HEK293 (cell line): ENCODE results near the gene TPSD1.

Experiments used
- CTCF ChIA-PET: fragments of 350-600 bp; formaldehyde crosslinking; extraction: SDS; loops from one replicate; lab custom pipeline; 2021; ENCODE audit warnings: antibody characterized with exemption; lab: Yijun Ruan, JAX
- POLR2A ChIA-PET: fragments of 300-600 bp; formaldehyde crosslinking; extraction: SDS; loops from one replicate; lab custom pipeline; 2020; ENCODE audit warnings: antibody characterized with exemption, inconsistent platforms; lab: Yijun Ruan, JAX
- H3K27ac ChIP-seq: fragments of 200-500 bp; sonication (Bioruptor generic); 2 replicates; pipeline ENCODE4 v1.5.1; 2014; ENCODE audit warnings: low read depth, low read length, control low read depth, inconsistent platforms; ENCODE audit errors: extremely low read depth
- H3K36me3 ChIP-seq, 2 experiments: fragments of 200-500 bp in 1 of 2; sonication (Bioruptor generic) in 1 of 2; 1 replicate in 1 of 2; 2 replicates in 1 of 2; pipeline ENCODE4 v1.5.1; 2014 to 2017; ENCODE audit warnings: inconsistent platforms in 2 of 2, low read length in 2 of 2; ENCODE audit not compliant: control insufficient read depth in 2 of 2, insufficient read depth in 1 of 2
- H3K4me1 ChIP-seq: fragments of 200-500 bp; sonication (Bioruptor generic); 2 replicates; pipeline ENCODE4 v1.5.1; 2014; ENCODE audit warnings: mild to moderate bottlenecking, low read length, inconsistent platforms; ENCODE audit not compliant: control insufficient read depth, insufficient read depth
- H3K4me3 ChIP-seq: 2 replicates; pipeline ENCODE4 v1.5.1; 2011; ENCODE audit warnings: low read depth, mild to moderate bottlenecking, control low read depth, low read length, moderate library complexity
- H3K9me3 ChIP-seq: fragments of 200-500 bp; sonication (Bioruptor generic); 2 replicates; pipeline ENCODE4 v1.5.1; 2014; ENCODE audit warnings: low read depth, low read length, inconsistent platforms; ENCODE audit not compliant: control insufficient read depth, insufficient read depth
- KLF9 ChIP-seq: fragments of 450-650 bp; formaldehyde crosslinking; IDR thresholded peaks from 2 replicates; pipeline ENCODE4 v1.5.1; 2016; ENCODE audit warnings: missing biosample characterization, missing genetic modification characterization, low read depth
- MYNN ChIP-seq: fragments of 450-650 bp; formaldehyde crosslinking; IDR thresholded peaks from 2 replicates; pipeline ENCODE4 v1.5.1; 2016; ENCODE audit warnings: missing biosample characterization, missing genetic modification characterization, borderline replicate concordance
- OSR2 ChIP-seq: fragments of 450-650 bp; formaldehyde crosslinking; IDR thresholded peaks from 2 replicates; pipeline ENCODE4 v1.5.1; 2016; ENCODE audit warnings: missing biosample characterization, missing genetic modification characterization
- OVOL3 ChIP-seq: fragments of 450-650 bp; formaldehyde crosslinking; IDR thresholded peaks from 2 replicates; pipeline ENCODE4 v1.5.1; 2016; ENCODE audit warnings: missing biosample characterization, missing genetic modification characterization
- SCRT2 ChIP-seq: fragments of 450-650 bp; formaldehyde crosslinking; IDR thresholded peaks from 2 replicates; pipeline ENCODE4 v1.5.1; 2016; ENCODE audit warnings: missing biosample characterization, missing genetic modification characterization
- TCF7L2 ChIP-seq: IDR thresholded peaks from 2 replicates; pipeline ENCODE4 v1.6.1; 2011; ENCODE audit warnings: low read depth, mild to moderate bottlenecking, inconsistent platforms, low read length, moderate library complexity, borderline replicate concordance
- WT1 ChIP-seq: fragments of 450-650 bp; formaldehyde crosslinking; IDR thresholded peaks from 2 replicates; pipeline ENCODE4 v1.5.1; 2016; ENCODE audit warnings: missing biosample characterization, missing genetic modification characterization
- ZFHX2 ChIP-seq: fragments of 450-650 bp; formaldehyde crosslinking; conservative IDR thresholded peaks from 2 replicates; pipeline ENCODE4 v1.5.1; 2016; ENCODE audit warnings: missing biosample characterization, missing genetic modification characterization
- ZFP41 ChIP-seq: fragments of 450-650 bp; formaldehyde crosslinking; IDR thresholded peaks from 2 replicates; pipeline ENCODE4 v1.5.1; 2016; ENCODE audit warnings: missing biosample characterization, missing genetic modification characterization, borderline replicate concordance
- ZNF155 ChIP-seq: fragments of 450-650 bp; formaldehyde crosslinking; IDR thresholded peaks from 2 replicates; pipeline ENCODE4 v1.5.1; 2016; ENCODE audit warnings: missing biosample characterization, missing genetic modification characterization
- ZNF174 ChIP-seq: fragments of 450-650 bp; formaldehyde crosslinking; IDR thresholded peaks from 2 replicates; pipeline ENCODE4 v1.5.0; 2017; ENCODE audit warnings: missing biosample characterization, mild to moderate bottlenecking, missing genetic modification characterization
- ZNF175 ChIP-seq: fragments of 450-650 bp; formaldehyde crosslinking; IDR thresholded peaks from 2 replicates; pipeline ENCODE4 v1.5.1; 2016; ENCODE audit warnings: missing biosample characterization, missing genetic modification characterization
- ZNF202 ChIP-seq: fragments of 450-650 bp; formaldehyde crosslinking; IDR thresholded peaks from 2 replicates; pipeline ENCODE4 v1.5.1; 2016; ENCODE audit warnings: missing biosample characterization, missing genetic modification characterization, borderline replicate concordance
- ZNF23 ChIP-seq: fragments of 450-650 bp; formaldehyde crosslinking; IDR thresholded peaks from 2 replicates; pipeline ENCODE4 v1.5.1; 2016; ENCODE audit warnings: missing biosample characterization, missing genetic modification characterization, borderline replicate concordance
- ZNF394 ChIP-seq: fragments of 450-650 bp; formaldehyde crosslinking; IDR thresholded peaks from 2 replicates; pipeline ENCODE4 v1.5.1; 2016; ENCODE audit warnings: missing biosample characterization, missing genetic modification characterization, mild to moderate bottlenecking, moderate library complexity, borderline replicate concordance
- ZNF571 ChIP-seq: fragments of 450-650 bp; formaldehyde crosslinking; IDR thresholded peaks from 2 replicates; pipeline ENCODE4 v1.5.0; 2017; ENCODE audit warnings: missing biosample characterization, missing genetic modification characterization
- ZNF596 ChIP-seq: fragments of 450-650 bp; IDR thresholded peaks from 2 replicates; pipeline ENCODE4 v1.5.0; 2018; ENCODE audit warnings: missing biosample characterization, mild to moderate bottlenecking, missing genetic modification characterization, moderate library complexity
- ZNF624 ChIP-seq: fragments of 450-650 bp; formaldehyde crosslinking; IDR thresholded peaks from 2 replicates; pipeline ENCODE4 v1.5.1; 2017; ENCODE audit warnings: missing biosample characterization, missing genetic modification characterization
- ZNF777 ChIP-seq: fragments of 450-650 bp; formaldehyde crosslinking; IDR thresholded peaks from 2 replicates; pipeline ENCODE4 v1.5.1; 2017; ENCODE audit warnings: missing biosample characterization, missing genetic modification characterization, borderline replicate concordance
- TF ChIP-seq, protein P1 (sequence below): fragments of 450-650 bp; formaldehyde crosslinking; IDR thresholded peaks from 2 replicates; pipeline ENCODE4 v1.5.1; 2016; ENCODE audit warnings: missing biosample characterization, missing genetic modification characterization
- TF ChIP-seq, protein P2 (sequence below): fragments of 450-650 bp; formaldehyde crosslinking; IDR thresholded peaks from 2 replicates; pipeline ENCODE4 v1.5.1; 2016; ENCODE audit warnings: missing biosample characterization, missing genetic modification characterization
- TF ChIP-seq, protein P3 (sequence below): fragments of 450-650 bp; formaldehyde crosslinking; IDR thresholded peaks from 2 replicates; pipeline ENCODE4 v1.5.1; 2016; ENCODE audit warnings: missing biosample characterization, missing genetic modification characterization
- TF ChIP-seq, protein P4 (sequence below): fragments of 450-650 bp; formaldehyde crosslinking; IDR thresholded peaks from 2 replicates; pipeline ENCODE4 v1.5.1; 2016; ENCODE audit warnings: missing biosample characterization, missing genetic modification characterization

The TPSD1 gene

DNA sequence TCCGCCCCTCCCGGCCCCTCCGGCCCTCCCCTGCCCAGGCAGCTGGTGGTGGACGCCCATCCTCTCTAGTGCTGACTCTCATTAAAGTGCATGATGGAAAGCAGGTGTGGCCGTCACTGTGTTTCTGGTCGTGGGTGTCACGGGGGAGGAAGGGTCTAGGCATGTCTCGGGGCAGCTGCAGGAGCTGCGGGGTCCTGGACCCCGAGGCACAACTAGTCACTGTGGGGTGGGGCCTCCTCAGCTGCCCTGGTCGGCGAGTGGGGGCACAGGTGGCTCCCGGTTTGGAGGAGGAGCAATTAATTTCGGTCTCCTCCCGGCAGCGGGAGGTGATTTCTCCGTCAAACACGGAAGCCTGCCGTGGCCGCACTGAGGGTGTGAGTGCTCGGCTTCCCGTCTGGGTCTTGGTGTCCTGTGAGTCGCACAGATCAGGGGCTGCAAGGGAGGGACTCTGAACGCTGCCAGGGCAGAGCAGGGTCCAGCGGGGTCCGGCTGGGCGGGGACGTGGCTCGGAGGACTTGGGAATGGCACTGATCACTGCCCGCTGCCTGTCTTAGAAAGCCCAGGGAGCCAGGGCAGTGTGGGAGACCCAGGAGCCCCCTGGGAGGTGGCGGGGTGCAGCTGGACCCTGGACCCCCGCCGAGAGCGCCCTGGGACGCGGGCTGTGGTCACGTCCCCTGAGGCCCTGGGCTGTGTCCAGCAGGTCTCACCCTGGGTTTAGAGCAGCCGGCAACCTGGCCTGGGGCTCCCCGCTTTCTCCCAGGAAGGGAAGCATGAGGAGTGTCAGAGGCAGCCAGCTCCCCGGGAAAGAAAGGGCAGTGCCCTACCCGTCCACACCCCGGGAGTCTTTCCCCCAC, 3.3 kb downstream of the TPSD1 start (continued):
- no peak for TF ChIP-seq TCF7L2
- no peak for TF ChIP-seq ZNF596
- TF ChIP-seq, protein P1, sequence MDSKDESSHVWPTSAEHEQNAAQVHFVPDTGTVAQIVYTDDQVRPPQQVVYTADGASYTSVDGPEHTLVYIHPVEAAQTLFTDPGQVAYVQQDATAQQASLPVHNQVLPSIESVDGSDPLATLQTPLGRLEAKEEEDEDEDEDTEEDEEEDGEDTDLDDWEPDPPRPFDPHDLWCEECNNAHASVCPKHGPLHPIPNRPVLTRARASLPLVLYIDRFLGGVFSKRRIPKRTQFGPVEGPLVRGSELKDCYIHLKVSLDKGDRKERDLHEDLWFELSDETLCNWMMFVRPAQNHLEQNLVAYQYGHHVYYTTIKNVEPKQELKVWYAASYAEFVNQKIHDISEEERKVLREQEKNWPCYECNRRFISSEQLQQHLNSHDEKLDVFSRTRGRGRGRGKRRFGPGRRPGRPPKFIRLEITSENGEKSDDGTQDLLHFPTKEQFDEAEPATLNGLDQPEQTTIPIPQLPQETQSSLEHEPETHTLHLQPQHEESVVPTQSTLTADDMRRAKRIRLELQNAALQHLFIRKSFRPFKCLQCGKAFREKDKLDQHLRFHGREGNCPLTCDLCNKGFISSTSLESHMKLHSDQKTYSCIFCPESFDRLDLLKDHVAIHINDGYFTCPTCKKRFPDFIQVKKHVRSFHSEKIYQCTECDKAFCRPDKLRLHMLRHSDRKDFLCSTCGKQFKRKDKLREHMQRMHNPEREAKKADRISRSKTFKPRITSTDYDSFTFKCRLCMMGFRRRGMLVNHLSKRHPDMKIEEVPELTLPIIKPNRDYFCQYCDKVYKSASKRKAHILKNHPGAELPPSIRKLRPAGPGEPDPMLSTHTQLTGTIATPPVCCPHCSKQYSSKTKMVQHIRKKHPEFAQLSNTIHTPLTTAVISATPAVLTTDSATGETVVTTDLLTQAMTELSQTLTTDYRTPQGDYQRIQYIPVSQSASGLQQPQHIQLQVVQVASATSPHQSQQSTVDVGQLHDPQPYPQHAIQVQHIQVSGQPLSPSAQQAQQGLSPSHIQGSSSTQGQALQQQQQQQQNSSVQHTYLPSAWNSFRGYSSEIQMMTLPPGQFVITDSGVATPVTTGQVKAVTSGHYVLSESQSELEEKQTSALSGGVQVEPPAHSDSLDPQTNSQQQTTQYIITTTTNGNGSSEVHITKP = no peak
- TF ChIP-seq SCRT2 (tag by site-specific recombination) = peak; percentile 79
- TF ChIP-seq ZNF175 (tag by site-specific recombination) = no peak
- no peak for TF ChIP-seq MYNN
- no peak for TF ChIP-seq OVOL3 (tag by site-specific recombination)
- no peak for TF ChIP-seq WT1
- TF ChIP-seq, all 188 proteins: peak for 19

DNA sequence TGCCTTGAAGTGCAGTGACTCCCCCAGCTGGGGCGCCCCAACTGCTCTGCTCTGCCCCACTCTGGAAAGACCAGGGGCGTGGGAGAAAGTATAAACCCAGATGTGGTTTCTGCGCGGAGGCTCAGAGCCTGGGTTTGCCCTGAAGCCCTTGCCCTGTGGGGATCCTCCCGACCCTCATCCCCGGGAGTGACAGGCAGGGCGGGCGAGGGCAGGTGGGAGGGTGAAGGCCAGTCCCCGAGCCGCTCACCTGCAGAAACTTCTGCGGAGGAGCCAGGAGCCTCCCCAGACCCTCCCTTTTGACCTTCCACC, 3.8 kb downstream of the TPSD1 start:
- TF ChIP-seq, protein P2, sequence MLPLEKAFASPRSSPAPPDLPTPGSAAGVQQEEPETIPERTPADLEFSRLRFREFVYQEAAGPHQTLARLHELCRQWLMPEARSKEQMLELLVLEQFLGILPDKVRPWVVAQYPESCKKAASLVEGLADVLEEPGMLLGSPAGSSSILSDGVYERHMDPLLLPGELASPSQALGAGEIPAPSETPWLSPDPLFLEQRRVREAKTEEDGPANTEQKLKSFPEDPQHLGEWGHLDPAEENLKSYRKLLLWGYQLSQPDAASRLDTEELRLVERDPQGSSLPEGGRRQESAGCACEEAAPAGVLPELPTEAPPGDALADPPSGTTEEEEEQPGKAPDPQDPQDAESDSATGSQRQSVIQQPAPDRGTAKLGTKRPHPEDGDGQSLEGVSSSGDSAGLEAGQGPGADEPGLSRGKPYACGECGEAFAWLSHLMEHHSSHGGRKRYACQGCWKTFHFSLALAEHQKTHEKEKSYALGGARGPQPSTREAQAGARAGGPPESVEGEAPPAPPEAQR (tag by site-specific recombination) = no peak
- no peak for TF ChIP-seq ZNF571 (tag by site-specific recombination)
- no peak for TF ChIP-seq KLF9 (tag by site-specific recombination)
- no peak for TF ChIP-seq ZNF155 (tag by site-specific recombination)
- TF ChIP-seq, protein P3, sequence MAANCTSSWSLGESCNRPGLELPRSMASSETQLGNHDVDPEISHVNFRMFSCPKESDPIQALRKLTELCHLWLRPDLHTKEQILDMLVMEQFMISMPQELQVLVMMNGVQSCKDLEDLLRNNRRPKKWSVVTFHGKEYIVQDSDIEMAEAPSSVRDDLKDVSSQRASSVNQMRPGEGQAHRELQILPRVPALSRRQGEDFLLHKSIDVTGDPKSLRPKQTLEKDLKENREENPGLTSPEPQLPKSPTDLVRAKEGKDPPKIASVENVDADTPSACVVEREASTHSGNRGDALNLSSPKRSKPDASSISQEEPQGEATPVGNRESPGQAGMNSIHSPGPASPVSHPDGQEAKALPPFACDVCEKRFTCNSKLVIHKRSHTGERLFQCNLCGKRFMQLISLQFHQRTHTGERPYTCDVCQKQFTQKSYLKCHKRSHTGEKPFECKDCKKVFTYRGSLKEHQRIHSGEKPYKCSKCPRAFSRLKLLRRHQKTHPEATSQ = no peak
- TF ChIP-seq ZNF174 (tag by site-specific recombination) = no peak
- no peak for TF ChIP-seq ZNF394 (tag by site-specific recombination)
- TF ChIP-seq ZNF23 (tag by site-specific recombination) = no peak
- TF ChIP-seq ZFP41 (tag by site-specific recombination) = no peak
- TF ChIP-seq ZNF202 (tag by site-specific recombination) = no peak
- TF ChIP-seq ZFHX2 (tag by site-specific recombination) = no peak
- no peak for TF ChIP-seq OSR2 (tag by site-specific recombination)
- TF ChIP-seq ZNF777 (tag by site-specific recombination) = no peak
- TF ChIP-seq, protein P4, sequence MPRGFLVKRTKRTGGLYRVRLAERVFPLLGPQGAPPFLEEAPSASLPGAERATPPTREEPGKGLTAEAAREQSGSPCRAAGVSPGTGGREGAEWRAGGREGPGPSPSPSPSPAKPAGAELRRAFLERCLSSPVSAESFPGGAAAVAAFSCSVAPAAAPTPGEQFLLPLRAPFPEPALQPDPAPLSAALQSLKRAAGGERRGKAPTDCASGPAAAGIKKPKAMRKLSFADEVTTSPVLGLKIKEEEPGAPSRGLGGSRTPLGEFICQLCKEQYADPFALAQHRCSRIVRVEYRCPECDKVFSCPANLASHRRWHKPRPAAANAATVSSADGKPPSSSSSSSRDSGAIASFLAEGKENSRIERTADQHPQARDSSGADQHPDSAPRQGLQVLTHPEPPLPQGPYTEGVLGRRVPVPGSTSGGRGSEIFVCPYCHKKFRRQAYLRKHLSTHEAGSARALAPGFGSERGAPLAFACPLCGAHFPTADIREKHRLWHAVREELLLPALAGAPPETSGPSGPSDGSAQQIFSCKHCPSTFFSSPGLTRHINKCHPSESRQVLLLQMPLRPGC = no peak
- no peak for TF ChIP-seq ZNF624 (tag by site-specific recombination)
- TF ChIP-seq, all 188 proteins: peak for 0
- Histone ChIP-seq H3K4me3 (no peak overlapping the region), H3K27ac (no peak overlapping the region), H3K36me3 (no peaks in the 10 kb centered on the region), H3K9me3 (no peaks in the 10 kb centered on the region), H3K4me1 (no peaks in the 10 kb centered on the region)
- POLR2A ChIA-PET = interaction anchor here (0.6 kb wide), 1 partner anchor 153 kb away, joined by 9 read pairs; no protein-coding TSS in a partner anchor
- CTCF ChIA-PET = no interaction called here
